ENCODE results near the gene RET. TPM values are rescaled to one million over a fixed set of nuclear protein-coding genes. Genes with fewer than 3 reads are reported as not detected.

RET gene
- total RNA-seq, 2 donors from 2014 or later, result 0.14 TPM; not detected in 1

GRCh38 chr10:43055991-43056567, 20.8 kb upstream of the RET start:
- H3K27me3 ChIP-seq (replicated peaks; ENCODE audit: insufficient read depth), result no peaks in the 10 kb centered on the region
- no peaks in the 10 kb centered on the region for H3K36me3 ChIP-seq
- ATAC-seq (ENCODE audit: insufficient number of reproducible peaks, low FRiP score, low read depth) (no peak), DNase-seq (ENCODE audit: low spot score) (no peak)
- TF ChIP-seq CTCF (IDR thresholded peaks at IDR 0.05), result no peak
- no peak overlapping the region for H3K27ac ChIP-seq
- H3K9me3 ChIP-seq, result no peaks in the 10 kb centered on the region
- H3K4me1 ChIP-seq (ENCODE audit: control insufficient read depth in 1 of 2, low read depth in 2 of 2), result no peaks in the 10 kb centered on the region
- no peak overlapping the region for H3K4me3 ChIP-seq

GRCh38 chr10:43056568-43057011, 20.3 kb upstream of the RET start:
- no peak for ATAC-seq (ENCODE audit: insufficient number of reproducible peaks, low FRiP score, low read depth)

GRCh38 chr10:43057231-43057711, 19.6 kb upstream of the RET start:
- Histone ChIP-seq H3K27me3 (replicated peaks; ENCODE audit: insufficient read depth) (no peaks in the 10 kb centered on the region), H3K4me3 (no peak overlapping the region), H3K27ac (no peak overlapping the region), H3K36me3 (no peaks in the 10 kb centered on the region), H3K9me3 (no peaks in the 10 kb centered on the region), H3K4me1 (ENCODE audit: control insufficient read depth in 1 of 2, low read depth in 2 of 2) (no peaks in the 10 kb centered on the region)
- TF ChIP-seq CTCF (IDR thresholded peaks at IDR 0.05), result no peak
- ATAC-seq (ENCODE audit: insufficient number of reproducible peaks, low FRiP score, low read depth) (no peak), DNase-seq (ENCODE audit: low spot score) (no peak)

More at GRCh38 chr10:43056568-43057011, 20.3 kb upstream of the RET start:
- no peak for TF ChIP-seq CTCF (IDR thresholded peaks at IDR 0.05)
- no peak for DNase-seq (ENCODE audit: low spot score)
- no peaks in the 10 kb centered on the region for H3K36me3 ChIP-seq
- H3K4me3 ChIP-seq, result no peak overlapping the region
- H3K27ac ChIP-seq, result no peak overlapping the region
- no peaks in the 10 kb centered on the region for H3K27me3 ChIP-seq (replicated peaks; ENCODE audit: insufficient read depth)
- no peaks in the 10 kb centered on the region for H3K9me3 ChIP-seq
- H3K4me1 ChIP-seq (ENCODE audit: control insufficient read depth in 1 of 2, low read depth in 2 of 2), result no peaks in the 10 kb centered on the region

GRCh38 chr10:43057831-43058340, 19.0 kb upstream of the RET start:
- Histone ChIP-seq H3K27me3 (replicated peaks; ENCODE audit: insufficient read depth) (no peaks in the 10 kb centered on the region), H3K4me1 (ENCODE audit: control insufficient read depth in 1 of 2, low read depth in 2 of 2) (no peaks in the 10 kb centered on the region), H3K27ac (no peak overlapping the region), H3K4me3 (no peak overlapping the region), H3K36me3 (no peaks in the 10 kb centered on the region), H3K9me3 (no peaks in the 10 kb centered on the region)
- no peak for DNase-seq (ENCODE audit: low spot score)
- no peak for ATAC-seq (ENCODE audit: insufficient number of reproducible peaks, low FRiP score, low read depth)
- no peak for TF ChIP-seq CTCF (IDR thresholded peaks at IDR 0.05)

GRCh38 chr10:43058716-43059335, 18.0 kb upstream of the RET start:
- no peaks in the 10 kb centered on the region for H3K4me1 ChIP-seq (ENCODE audit: control insufficient read depth in 1 of 2, low read depth in 2 of 2)
- H3K36me3 ChIP-seq, result no peaks in the 10 kb centered on the region
- no peak for DNase-seq (ENCODE audit: low spot score)
- no peak for ATAC-seq (ENCODE audit: insufficient number of reproducible peaks, low FRiP score, low read depth)
- no peaks in the 10 kb centered on the region for H3K9me3 ChIP-seq
- H3K4me3 ChIP-seq, result no peak overlapping the region
- no peaks in the 10 kb centered on the region for H3K27me3 ChIP-seq (replicated peaks; ENCODE audit: insufficient read depth)
- H3K27ac ChIP-seq, result no peak overlapping the region
- TF ChIP-seq CTCF (IDR thresholded peaks at IDR 0.05), result no peak

Data from thoracic aorta (tissue), 2 donors.